ENCODE results near the gene MFSD6. TPM values are rescaled to one million over a fixed set of nuclear protein-coding genes. Genes with fewer than 3 reads are reported as not detected.
"Not testable (repeated sequence)": the region's sequence is repeated elsewhere in the genome, so short reads cannot be mapped to it uniquely, and the experiment has no call there.

The MFSD6 gene
- polyA plus RNA-seq, 1 donor = 9.5 TPM

- DNase-seq = no peak
Observed at GRCh38 chr2:190405995-190406394, 2.2 kb upstream of the MFSD6 start.

DNA sequence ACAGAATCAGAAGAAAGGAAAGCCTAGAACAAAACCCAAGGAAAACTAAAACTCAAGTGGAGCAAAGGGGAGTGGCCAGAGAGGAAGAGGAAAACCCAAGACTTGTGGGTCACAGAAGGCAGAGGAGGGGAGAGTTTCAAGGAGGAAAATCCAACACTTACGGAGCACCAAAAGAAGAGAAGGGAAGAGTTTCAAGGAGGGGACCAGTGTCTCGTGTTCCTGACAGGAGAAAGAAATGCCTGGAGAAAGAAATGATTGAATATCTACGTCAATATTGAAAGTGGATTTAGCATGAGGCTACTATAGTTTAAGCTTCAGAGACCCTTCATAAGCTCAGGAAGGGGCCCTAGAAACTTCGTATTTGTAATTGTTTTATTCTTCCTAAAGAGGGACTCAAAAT is 1.4 kb upstream of the MFSD6 start:
- DNase-seq = no peak

GRCh38 chr2:190407246-190407661 is 901 bp upstream of the MFSD6 start:
- peak; percentile 4 for DNase-seq

- peak; percentile 36 for DNase-seq
Observed at GRCh38 chr2:190408538-190409271, 550 bp downstream of the MFSD6 start.

- no peak for DNase-seq
Observed at GRCh38 chr2:190409616-190410015, 1.5 kb downstream of the MFSD6 start.

GRCh38 chr2:190410166-190410565 is 2.0 kb downstream of the MFSD6 start:
- no peak for DNase-seq

DNA sequence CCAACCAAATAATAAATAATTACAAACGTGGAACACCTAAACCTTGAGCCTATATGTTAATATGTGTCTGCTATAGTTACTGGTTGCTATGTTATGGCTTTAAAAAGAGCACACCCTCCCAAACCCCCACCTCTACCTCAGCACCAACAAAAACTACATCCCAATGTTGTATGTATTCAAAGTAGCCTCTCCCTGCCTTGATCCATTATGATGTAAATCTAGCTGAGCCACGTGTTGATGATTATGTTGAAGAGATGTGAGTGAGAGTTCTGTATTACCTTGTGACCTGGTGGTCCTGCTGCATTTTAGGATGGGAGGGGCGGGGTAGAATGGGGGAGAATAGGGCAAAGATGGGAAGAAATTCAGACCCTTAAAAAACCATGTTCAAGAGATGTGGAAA is 4.8 kb downstream of the MFSD6 start:
- DNase-seq = no peak

DNA sequence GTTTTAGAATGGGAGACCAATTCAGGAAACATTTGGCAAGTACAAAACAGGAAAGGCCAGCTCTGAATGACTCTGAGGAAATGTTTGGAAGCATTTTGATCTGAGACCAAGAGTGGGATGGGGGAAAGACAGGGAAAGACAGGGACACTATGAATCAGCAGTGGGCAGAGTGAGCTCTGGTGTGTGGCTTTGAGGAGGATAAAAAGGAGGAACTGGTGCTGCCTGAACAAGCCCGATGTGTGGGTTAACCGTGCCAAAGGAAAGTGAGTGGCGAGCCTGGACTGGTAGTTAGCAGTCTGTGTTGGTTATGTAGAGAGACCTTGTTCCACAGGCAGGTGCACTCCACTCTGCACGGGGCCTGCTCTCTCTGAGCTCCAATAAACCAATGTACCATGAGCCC is 5.3 kb downstream of the MFSD6 start:
- DNase-seq = no peak

DNA sequence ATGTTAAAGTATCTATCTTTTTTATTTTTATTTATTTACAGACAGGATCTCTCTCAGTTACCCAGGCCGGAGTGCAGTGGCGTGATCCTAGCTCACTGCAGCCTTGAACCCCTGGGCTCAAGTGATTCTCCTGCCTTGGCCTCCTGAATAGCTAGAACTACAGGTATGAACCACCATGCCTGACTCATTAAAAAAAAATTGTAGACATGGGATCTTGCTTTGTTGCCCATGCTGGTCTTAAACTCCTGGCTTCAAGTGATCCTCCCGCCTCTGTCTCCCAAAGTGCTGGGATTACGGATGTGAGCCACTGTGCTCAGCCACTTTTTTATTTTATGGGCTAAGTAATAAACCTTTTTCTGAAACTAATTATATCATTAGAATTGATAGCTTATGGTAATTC is 7.1 kb downstream of the MFSD6 start:
- no peak for DNase-seq

DNA sequence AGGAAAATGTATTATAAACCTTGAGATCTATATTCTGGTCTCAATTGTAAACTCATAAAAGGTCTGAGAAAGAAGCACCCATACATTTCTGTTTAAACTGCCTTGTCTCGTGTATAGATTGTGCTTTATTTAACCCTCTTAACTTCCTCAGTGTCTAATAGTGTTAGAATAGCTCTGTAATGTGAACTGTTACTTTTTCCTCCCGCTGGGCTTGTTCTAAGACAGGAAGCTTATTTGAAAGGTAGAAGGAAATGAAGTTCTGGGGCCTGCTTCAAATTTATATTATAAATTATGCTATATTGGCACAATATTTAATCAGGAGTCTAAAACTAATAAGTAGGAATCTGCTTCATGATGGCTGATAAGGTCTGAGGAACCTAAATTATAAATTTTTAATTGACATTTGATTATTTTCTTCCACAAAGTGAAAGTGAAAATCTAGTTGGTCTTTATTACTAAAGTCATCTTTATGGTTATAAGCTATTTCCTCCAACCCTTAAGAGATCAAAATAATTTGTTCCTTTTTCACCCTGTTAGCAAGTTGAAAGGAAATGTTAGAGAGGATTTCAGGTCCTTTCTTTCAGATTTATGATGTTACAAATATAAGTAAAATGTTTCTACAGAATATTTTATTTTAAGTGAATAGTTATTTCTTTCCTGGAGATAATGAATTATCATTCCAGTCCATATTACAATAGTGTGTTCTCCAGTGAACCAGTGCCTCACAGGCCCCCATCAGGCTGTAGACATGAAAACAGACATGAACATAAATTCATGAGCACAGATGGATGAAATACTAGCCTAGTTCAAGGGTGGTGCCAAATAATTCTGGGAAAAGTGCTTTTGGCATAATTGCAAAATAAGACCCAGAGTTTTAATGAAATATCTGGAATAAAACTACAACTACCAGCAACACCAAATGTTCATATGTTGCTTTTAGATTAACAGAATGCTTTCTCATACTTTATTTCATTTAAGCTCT is 7.9 kb downstream of the MFSD6 start:
- DNase-seq = no peak

DNA sequence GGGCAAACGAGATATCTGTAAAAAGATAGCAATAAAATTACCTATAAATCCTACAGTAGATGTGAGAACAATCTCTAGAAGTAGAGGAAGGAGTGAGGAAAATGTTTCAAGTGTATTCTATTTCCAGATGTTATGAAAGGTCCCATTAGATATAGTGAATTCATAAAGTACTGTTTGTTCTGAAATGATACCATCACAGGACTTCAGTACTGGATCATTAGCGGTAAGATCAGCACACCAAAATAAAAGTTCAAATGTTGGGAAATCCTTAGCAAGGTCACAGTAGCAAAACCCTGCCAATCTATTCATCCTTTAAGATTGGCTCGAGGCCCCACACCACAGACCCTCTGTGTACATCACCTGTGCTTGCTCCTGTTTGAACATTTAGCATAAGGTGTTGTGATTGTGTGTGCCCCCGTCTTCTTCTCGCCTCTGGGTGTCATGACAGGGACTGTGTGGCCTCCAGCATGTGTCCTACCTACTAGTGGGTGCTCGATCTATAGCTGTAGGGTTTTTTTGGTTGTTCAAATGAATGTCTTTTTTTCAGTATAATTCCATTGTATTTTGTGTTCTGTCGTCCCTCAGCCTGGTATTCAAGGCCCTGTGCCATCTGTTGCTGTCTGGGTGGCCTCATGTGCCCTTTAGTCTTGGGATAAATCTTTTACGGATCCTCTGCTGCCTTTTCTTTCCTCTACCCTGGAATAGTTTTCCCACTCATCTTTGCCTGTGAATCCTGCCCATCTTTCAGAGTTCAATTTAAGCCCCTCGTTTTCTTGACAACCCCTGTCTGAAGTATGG is 9.1 kb downstream of the MFSD6 start:
- DNase-seq = no peak

DNA sequence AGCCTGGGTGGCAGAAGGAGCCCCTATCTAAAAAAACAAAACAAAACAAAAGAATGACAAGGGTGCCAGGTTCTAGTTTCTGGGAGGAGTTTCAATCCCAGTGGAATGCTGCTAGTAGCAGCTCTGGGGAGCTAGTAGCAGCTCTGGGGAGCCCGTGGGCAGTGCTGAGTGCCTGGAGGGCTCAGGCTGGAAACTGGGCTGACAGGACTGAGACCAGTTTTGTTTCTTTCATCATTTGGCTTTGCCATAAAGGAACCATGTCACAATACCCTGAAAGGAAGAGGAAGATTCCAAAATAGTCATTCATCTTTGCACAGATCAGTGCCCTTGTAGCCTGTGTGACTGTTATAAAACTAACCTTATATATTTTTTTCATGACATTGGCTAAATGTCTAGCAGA is 10.6 kb downstream of the MFSD6 start:
- DNase-seq = no peak

GRCh38 chr2:190420801-190421200 is 12.6 kb downstream of the MFSD6 start:
- no peak for DNase-seq

DNA sequence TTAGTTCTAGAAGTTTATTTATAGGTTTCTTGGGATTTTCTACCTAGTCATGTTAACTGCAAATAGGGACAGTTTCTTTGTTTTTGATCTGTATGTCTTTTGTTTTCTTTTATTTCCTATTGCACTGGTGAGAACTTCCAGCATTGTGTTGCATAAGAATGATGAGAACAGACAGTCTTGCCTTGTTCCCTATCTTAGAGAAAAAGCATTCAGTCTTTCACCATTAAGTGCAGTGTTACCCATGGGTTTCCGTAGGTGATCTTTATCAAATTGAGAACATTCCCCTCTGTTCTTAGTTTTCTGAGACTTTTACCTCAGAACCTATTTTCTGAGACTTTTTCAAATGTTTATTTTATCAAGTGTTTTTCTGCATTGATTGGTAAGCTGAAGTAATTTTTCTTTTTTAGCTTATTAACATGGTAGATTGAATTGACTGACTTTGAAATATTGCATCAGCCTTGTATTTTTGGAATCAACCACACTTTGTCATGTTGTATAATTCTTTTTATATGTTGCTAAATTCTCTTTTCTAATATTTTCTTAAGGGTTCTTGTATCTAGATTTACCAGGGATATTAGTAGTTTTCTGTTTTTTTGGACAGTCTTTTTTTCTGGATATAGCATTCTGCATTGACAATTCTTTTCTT is 17.2 kb downstream of the MFSD6 start:
- no peak for DNase-seq

DNA sequence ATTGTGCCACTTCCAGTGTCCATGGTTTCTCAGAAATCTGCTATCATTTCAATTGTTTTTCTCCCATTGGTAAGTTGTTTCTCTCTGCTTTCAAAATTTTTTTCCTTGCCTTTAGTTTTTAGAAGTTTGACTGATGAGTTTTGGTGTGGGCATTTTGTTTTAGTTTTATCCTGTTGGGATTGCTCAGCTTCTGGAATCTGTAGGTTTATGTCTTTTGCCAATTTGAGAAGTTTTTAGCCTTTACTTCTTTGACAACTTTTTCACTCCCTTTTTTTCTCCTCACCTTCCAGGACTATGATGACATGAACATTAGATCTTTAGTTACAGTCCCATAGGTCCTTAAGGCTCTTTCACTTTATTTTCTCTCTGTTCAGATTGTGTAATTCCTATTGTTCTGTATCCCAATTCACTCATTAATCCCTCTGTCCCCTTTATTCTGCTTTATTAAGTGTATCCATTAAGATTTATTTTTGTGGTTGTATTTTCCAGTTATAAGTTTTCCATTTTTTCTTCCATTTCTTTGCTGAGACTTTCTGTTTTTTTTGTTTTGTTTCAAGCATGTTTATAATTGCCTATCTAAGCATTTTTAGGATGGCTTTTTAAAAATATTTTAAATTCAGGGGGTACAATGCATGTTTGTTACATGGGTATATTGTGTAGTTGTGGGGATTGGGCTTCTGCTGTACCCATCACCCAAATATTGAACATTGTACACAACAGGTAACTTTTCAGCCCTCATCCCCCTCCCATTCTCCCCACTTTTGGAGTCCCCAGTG is 17.9 kb downstream of the MFSD6 start:
- no peak for DNase-seq

DNA sequence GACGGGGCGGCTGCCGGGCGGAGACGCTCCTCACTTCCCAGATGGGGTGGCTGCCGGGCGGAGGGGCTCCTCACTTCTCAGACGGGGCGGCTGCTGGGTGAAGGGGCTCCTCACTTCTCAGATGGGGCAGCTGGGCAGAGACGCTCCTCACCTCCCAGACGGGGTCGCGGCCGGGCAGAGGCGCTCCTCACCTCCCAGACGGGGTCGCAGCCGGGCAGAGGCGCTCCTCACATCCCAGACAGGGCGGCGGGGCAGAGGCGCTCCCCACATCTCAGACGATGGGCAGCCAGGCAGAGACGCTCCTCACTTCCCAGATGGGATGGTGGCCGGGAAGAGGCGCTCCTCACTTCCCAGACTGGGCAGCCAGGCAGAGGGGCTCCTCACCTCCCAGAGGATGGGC is 22.7 kb downstream of the MFSD6 start:
- DNase-seq = not testable (repeated sequence)

DNA sequence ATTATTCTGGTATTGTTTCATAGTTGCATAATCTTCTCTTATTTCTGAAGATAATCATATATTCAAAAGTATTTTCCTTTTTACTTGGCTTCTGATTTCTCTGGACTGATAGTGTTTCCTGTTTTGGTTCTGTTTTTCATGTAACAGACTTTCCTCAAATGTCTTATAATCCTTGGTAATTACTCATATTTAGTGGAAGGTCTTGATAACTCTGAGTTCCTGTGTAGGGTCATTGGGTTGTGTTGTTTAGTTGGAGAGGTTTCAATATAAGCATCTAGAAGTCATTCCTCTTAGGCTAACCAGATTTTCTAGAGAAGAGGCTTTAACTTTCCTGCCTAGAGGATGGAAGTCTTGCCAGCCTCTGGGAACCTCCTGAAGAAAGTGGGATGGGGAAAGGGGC is 23.8 kb downstream of the MFSD6 start:
- no peak for DNase-seq

DNA sequence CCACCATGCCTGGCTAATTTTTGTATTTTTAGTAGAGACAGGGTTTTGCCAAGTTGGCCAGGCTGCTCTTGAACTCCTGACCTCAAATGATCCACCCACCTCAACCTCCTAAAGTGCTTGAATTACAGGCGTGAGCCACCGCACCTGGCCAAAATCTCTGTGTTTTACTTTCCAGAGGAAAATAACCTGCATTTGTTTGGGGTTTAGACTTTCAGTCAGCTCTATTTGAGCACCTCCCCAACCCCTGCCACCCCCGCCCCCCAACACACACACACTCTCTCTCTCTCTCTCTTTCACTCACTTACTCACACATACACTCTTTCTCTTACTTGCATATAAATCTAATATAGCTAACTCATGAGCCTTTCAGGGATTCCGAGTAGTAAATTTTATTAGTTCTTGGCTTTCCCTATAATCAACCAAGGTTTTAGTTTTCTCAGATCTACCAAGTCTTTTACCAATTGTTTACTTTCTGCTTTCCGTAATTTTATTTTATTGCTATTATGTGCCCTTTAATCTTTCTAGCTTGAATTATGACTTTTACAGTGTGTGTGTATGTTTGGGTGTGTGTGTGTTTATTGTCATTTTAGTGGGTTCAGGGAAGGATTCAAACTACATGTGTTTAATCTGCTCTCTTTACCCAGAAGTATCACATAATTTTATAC is 24.5 kb downstream of the MFSD6 start:
- DNase-seq = no peak

DNA sequence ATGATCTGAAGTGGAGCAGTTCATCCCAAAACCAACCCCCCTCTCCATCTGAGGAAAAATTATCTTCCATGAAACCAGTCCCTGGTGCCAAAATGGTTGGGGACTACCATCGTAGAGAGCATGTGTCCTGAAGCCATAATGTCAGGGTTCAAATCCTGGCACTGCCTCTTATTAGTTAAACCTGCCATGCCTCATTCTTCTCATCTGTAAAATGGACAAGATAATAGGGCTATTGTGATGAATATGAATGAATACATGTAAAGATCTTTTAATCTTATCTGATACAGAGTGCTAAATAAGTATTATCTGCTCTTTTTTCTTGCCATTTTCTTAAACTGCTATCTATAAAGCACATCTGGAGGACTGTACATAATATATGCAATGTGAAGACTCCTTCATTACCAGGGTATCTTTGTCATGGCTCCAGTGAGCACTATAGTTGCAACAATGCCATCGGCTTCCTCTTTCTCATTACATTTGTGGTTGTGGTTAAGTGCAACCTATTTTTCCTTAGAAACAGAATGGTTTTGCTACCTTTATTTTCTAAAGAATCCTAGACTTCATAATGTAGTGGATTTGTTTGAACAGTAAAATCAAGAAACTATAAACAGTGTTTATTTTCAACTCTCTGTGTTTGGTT is 27.0 kb downstream of the MFSD6 start:
- DNase-seq = no peak

DNA sequence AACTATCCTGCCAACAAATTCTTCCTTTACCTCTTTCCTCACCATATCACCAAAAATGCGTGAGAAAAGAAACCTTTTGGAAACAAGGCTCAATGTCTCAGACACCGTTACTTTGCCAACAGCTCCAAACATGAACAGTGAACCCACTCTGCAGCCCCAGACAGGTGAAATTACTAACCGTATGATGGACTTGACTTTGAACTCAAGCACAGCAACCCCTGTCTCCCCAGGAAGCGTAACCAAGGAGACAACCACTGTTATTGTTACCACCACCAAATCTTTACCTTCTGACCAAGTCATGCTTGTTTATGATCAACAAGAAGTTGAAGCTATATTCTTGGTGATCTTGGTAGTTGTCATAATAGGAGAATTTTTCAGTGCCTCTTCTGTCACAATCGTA is 28.4 kb downstream of the MFSD6 start:
- no peak for DNase-seq

- no peak for DNase-seq
Observed at GRCh38 chr2:190440113-190440512, 32.0 kb downstream of the MFSD6 start.
